GM10248 (cell line): ENCODE results near the gene CHD6.

Source experiments
- CTCF ChIA-PET: fragments of 300-600 bp; sonication (Branson Sonifier 250); formaldehyde crosslinking; extraction: SDS; loops from one replicate; lab custom pipeline; 2021; ENCODE audit warnings: antibody characterized with exemption; lab: Yijun Ruan, JAX
- POLR2A ChIA-PET: fragments of 350-650 bp; sonication (Branson Sonifier 250); formaldehyde crosslinking; extraction: SDS; loops from one replicate; lab custom pipeline; 2020; ENCODE audit warnings: antibody characterized with exemption; lab: Yijun Ruan, JAX
- DNase-seq: peaks from one replicate; pipeline ENCODE4 v3.0.0; 2012; ENCODE audit errors: extremely low spot score
- TF ChIP-seq, protein P1 (sequence below): IDR thresholded peaks from 2 replicates; pipeline ENCODE4 v1.5.1; 2012; ENCODE audit warnings: mild to moderate bottlenecking, low read depth; ENCODE audit errors: extremely low read depth, missing control alignments, control extremely low read depth

The CHD6 gene

DNA sequence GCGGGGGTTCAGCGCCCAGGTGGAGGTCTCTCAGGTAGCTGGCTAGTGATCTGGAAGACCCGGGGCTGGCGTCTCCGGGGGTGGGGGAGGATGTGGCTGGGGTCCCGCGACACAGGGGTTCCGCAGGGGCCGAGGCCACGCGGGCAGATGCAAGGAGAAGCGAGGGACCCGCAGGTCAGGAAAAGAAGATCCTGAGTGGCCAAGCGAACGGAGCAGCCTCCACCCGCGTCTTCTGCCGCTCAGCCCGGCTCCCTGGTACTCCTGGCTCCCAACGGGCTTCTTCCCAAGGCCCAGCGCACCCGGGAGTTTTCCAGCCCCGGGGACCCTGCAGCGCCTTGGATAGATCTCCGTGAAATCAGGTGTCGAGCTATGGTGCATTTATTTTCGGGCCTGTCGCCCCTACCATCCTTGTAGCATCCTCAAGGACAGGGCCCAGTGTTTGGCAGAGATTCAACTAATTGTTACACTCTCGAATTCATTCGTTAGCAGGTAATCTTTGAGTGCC, 682 bp upstream of the CHD6 start:
- POLR2A ChIA-PET = interaction anchor here (1.0 to 1.1 kb wide), 3 partner anchors 47 to 879 kb away, joined by 3 to 5 read pairs (median 3); no protein-coding TSS in a partner anchor
- CTCF ChIA-PET = interaction anchor here (0.9 to 1.3 kb wide), 4 partner anchors 10 to 74 kb away, joined by 3 to 4 read pairs (median 3); no protein-coding TSS in a partner anchor

DNA sequence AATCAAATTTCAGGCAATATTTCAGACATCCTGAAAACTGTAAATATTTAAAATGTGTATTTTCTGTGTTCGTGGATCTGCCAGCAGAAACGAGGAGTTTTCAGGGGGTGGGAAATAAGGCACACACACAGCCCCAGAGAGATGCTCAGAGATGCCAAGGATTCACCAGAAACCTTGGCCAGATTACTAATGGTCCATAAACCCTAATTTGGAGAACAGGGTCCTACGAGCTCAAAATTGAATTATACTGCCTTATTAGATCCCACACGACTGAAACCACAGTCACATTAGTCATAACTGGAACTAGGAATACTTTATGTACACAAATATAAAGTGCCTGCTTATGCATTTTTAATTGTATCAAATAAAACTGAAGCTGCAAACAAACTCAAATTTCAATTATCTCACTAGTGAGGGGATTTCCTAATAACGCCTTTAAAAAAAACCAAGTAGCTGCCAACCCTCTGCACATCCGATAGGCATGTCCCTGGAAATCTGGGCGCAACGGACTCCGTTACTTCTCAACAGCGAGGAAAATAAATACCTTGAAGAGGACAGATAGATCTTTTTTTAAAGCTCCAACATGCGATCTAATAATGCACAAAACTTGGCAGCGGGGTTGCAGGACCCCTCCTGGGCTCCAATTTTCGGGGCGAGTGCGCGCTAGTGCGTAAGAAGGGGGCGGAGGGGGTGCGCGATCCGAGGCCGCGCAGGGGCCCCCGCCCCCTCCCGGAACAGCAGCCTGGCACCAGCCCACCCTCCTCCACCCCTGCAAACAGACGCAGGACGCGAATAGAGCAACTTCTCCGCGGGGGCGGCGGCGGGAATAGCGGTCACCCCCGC, 897 bp downstream of the CHD6 start:
- TF ChIP-seq, protein P1, sequence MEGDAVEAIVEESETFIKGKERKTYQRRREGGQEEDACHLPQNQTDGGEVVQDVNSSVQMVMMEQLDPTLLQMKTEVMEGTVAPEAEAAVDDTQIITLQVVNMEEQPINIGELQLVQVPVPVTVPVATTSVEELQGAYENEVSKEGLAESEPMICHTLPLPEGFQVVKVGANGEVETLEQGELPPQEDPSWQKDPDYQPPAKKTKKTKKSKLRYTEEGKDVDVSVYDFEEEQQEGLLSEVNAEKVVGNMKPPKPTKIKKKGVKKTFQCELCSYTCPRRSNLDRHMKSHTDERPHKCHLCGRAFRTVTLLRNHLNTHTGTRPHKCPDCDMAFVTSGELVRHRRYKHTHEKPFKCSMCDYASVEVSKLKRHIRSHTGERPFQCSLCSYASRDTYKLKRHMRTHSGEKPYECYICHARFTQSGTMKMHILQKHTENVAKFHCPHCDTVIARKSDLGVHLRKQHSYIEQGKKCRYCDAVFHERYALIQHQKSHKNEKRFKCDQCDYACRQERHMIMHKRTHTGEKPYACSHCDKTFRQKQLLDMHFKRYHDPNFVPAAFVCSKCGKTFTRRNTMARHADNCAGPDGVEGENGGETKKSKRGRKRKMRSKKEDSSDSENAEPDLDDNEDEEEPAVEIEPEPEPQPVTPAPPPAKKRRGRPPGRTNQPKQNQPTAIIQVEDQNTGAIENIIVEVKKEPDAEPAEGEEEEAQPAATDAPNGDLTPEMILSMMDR = no peak
- DNase-seq = peak; percentile 46
- ChIA-PET POLR2A (interaction anchor here (1.0 kb wide), 1 partner anchor 76 kb away, joined by 3 read pairs; no protein-coding TSS in a partner anchor), CTCF (interaction anchor here (1.0 to 1.1 kb wide), 2 partner anchors 9 to 46 kb away, joined by 3 to 5 read pairs; no protein-coding TSS in a partner anchor)

More for the DNA sequence above, 682 bp upstream of the CHD6 start:
- TF ChIP-seq, protein P1 = no peak
- DNase-seq = no peak

DNA sequence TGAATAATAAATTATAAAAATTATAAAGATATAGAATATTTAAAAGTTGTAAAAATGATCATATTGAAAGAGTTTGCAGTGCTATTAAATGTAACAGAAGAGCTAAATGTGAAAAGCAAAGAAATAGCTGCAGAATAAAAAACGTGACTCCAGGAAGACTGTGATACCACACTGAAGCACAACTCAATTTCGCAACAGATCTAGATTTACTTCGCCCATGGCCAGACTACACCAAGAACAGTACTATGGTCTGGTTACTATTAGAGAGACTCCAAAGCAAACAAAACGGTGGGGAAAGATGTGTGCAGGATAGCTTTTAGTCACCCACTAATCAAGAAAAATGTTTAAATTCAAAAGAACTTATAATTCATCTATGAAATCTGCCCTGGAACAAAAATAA, 1.9 kb downstream of the CHD6 start:
- no peak for DNase-seq
- ChIA-PET POLR2A (no interaction called here), CTCF (no interaction called here)
- TF ChIP-seq, protein P1 = no peak

DNA sequence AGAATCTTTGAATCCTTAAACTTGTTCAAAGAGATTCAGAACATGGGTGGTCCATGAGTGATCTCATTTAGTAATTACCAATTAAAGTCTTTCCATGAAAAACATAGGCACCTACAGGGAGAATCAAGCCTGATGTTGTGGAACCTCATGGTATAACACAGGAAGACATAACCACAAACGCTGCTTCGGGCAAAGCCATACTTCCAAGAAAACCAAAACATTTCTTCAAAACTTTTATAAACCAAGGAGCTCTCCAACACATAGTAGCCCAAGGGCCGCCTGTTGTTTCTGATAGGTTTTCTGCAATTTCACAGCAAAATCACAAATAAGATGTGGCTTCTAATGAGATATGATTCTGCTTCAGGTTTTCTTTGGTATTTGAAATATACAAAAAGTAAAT, 2.5 kb downstream of the CHD6 start:
- TF ChIP-seq, protein P1 = no peak
- no peak for DNase-seq
- POLR2A ChIA-PET = no interaction called here
- CTCF ChIA-PET = no interaction called here

- POLR2A ChIA-PET = no interaction called here
- DNase-seq = no peak
- CTCF ChIA-PET = interaction anchor here (1.0 to 1.5 kb wide), 2 partner anchors 17 to 78 kb away, joined by 3 read pairs; no protein-coding TSS in a partner anchor
- TF ChIP-seq, protein P1 = no peak
Measured at GRCh38 chr20:41615110-41615509, 3.1 kb downstream of the CHD6 start.

DNA sequence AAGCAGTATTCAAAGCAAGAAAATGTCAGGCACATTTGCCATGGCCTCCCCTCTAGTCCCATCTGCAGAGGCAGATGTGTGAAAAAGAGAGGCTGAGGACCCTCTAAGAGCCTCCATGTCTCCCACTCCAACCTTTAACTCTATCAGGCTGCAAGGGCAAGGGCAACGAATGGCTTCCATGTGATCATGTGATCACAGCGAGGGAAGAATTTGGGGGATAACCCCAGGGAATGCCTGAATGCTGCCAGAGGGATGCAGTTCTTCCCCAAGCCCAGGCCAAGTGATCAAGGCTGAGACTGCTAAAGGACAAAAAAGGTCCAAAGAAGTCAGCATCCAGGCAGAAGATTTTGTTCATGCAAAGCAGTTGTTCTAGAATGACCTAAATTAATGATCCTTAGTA, 4.9 kb downstream of the CHD6 start:
- TF ChIP-seq, protein P1 = no peak
- no peak for DNase-seq
- POLR2A ChIA-PET = no interaction called here
- CTCF ChIA-PET = no interaction called here
